GM21390 (cell line): ENCODE data around the gene OTULINL.
"Not testable (repeated sequence)": the region's sequence is repeated elsewhere in the genome, so short reads cannot be mapped to it uniquely, and the experiment has no call there.

Experiments
- ATAC-seq: cut with Tn5 transposase; IDR thresholded peaks from one replicate; pipeline ENCODE4 v1.9.1; 2021; ENCODE audit not compliant: unreplicated experiment

Gene OTULINL

DNA sequence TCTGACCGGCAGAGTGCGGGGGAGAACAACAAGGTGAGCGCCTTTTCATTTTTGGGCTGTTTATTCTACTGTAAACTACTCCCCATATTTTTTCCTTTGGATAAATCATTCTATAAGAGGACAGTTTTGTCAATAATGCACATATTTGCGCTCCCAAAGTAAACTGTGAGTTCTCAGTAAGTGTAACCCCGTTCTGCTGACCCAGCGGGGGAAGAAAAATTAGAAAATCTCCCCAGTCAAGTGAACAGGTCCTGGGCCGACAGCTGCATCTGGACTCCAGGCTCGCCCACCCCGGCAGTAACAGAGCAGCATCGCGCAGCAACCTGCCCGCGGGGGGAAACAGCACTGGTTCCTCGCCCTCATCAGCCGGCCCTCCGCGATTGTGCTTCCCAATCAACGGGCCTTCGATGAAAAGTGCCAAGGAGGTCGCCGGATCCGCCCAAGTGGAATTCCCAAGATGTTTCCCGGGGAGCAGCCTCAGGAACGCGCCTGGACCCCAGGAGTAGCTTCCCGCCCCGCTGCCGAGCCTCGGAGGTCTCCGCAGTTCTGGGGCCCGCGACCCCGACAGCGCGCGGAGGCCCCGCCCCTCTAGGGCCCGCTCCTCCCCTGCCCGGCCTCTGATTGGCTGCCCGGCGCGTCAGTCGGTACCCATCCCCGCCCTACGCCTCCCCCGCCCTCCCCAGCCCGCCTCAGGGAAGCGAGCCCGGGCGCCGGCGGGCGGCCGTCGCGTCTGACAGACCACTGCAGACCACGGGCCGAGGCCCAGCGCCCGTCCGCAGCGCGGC lies at the start of gene OTULINL:
Gene OTULINL, plus strand, starts transcription at position 687 of the 785 bp plus-strand sequence. CDS start 103 bp downstream, outside the sequence.
- peak; percentile 97 for ATAC-seq

DNA sequence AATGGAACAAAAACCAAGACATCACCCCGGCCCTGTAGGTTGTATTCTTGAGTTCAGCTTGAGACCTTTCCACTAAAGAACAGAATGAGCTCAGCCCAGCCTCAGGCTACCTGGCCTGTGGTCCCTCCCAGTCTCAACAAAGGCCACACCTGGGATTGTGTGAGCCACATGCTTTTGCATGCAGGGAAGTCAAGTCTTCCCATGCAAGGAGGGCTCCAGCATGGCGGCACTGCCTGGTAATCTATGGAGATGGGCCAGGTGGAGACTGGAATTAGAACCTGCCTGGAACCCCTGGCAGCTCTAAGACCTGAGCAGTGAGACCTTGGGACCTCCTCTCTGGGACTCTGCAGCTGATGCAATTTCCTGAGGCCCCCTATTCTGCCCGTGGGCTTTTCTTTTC lies 49.4 kb upstream of the OTULINL start:
- ATAC-seq = no peak

GRCh38 chr5:14534773-14535172 lies 46.8 kb upstream of the OTULINL start:
- no peak for ATAC-seq

- no peak for ATAC-seq
Measured at GRCh38 chr5:14545308-14545707, 36.3 kb upstream of the OTULINL start.

- no peak for ATAC-seq
Measured at GRCh38 chr5:14545862-14546261, 35.7 kb upstream of the OTULINL start.

GRCh38 chr5:14547666-14548065 lies 33.9 kb upstream of the OTULINL start:
- ATAC-seq = no peak

GRCh38 chr5:14551211-14551610 lies 30.4 kb upstream of the OTULINL start:
- ATAC-seq = no peak

- ATAC-seq = no peak
Measured at GRCh38 chr5:14552017-14552416, 29.6 kb upstream of the OTULINL start.

DNA sequence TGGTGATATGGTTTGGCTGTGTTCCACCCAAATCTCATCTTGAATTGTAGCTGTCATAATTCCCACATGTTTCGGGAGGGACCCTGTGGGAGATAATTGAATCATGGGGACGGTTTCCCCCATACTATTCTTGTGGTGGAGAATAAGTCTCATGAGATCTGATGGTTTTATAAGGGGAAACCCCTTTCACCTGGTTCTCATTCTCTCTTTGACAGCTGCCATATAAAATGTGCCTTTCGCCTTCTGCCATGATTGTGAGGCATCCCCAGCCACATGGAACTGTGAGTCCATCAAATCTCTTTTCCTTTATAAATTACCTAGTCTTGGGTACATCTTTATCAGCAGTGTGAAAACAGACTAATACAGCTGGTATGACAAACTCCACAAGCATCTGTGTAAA lies 27.3 kb upstream of the OTULINL start:
- not testable (repeated sequence) for ATAC-seq

GRCh38 chr5:14556015-14556414 lies 25.6 kb upstream of the OTULINL start:
- no peak for ATAC-seq

DNA sequence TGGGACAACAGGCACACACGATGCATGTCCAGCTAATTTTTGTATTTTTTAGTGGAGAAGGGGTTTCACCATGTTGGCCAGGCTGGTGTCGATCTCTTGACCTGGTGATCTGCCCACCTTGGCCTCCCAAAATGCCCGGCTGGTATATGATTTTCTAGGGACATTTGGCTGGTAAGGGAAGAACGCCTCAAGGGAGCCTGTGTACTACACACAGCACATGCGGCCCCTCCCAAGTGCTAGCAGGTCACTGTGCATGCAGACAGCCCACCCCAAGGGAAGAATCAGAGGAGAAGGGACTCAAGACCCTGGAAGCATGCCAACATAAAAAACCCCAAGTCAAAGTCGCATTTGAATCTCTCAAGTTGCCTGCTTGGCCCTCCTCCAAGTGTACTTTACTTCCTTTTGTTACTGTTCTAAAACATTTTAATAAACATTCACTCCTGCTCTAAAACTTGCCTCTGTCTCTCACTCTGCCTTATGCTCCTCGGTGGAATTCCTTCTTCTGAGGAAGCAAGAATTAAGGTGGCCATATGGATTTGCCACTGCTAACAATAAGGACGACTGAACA lies 24.3 kb upstream of the OTULINL start:
- ATAC-seq = no peak

DNA sequence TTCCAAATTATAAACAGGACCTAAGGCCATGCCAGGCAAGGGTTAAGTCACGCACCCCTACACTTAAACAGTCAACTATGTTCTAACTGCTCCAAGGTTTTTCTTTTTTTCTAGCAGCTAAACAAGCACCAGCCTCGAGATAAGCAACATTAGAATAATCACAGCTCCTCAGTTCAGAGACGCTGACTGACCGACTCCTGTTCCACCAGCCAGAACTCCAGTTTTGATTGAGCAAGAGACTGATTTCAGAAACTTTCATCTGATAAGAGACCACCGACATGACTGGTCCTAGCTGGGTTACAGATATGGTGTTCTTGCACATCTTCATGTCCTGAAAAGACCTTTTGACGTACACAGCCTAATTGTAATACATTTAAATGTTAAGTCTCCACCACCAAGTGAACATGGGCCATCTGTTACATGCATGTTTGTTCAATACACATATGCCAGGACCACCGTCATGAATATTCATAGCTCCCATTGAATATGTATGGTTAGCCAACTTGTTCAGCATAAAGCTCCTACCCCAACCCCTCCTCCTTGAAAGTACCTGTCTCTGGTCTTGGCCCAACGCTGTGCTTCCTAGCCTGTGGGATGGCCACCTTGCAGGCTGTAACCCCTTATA lies 23.7 kb upstream of the OTULINL start:
- ATAC-seq = no peak

- no peak for ATAC-seq
Measured at GRCh38 chr5:14560091-14560595, 21.4 kb upstream of the OTULINL start.

GRCh38 chr5:14561741-14562140 lies 19.9 kb upstream of the OTULINL start:
- ATAC-seq = no peak

- ATAC-seq = no peak
Measured at GRCh38 chr5:14568333-14568732, 13.3 kb upstream of the OTULINL start.

GRCh38 chr5:14569948-14570691 lies 11.5 kb upstream of the OTULINL start:
- ATAC-seq = no peak

- ATAC-seq = no peak
Measured at GRCh38 chr5:14571901-14572300, 9.7 kb upstream of the OTULINL start.

DNA sequence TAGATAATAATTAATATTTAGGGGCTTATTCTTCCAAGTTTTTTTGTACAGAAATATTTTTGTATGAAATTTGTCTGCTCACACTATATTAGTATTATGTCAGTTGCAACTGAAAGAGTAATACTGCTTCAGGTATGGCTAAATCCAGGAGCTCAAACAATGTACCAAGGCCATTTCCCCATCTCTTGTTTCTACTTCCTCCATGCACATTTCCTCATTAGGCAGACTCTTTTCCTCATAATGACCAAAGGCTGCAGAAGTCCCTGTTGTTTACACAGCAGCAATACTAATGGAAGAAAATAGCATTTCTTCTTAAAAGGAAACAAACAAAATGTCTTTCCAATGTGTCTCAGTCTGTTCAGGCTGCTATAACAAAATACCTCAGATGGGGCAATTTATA lies 9.2 kb upstream of the OTULINL start:
- ATAC-seq = no peak

- ATAC-seq = no peak
Measured at GRCh38 chr5:14572836-14573235, 8.8 kb upstream of the OTULINL start.

DNA sequence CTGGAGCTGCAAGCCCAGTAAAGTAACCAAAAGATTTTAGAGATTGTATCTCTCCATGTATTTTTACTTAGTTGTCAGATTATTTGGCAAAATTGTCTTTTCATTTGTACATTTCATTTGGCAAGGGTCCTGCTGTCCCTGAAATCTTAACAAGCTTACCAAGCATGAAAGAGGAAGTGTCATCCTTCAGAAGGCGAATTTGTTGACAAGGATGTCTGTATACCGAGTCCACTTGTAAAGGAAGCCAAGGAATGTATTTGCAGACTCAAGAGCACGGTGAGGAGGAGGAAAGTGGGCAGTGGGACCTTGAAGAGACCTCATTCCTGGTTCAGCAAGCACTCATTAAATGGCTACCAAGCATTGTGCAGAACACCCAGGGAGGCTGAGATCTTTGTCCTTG lies 7.5 kb upstream of the OTULINL start:
- no peak for ATAC-seq

DNA sequence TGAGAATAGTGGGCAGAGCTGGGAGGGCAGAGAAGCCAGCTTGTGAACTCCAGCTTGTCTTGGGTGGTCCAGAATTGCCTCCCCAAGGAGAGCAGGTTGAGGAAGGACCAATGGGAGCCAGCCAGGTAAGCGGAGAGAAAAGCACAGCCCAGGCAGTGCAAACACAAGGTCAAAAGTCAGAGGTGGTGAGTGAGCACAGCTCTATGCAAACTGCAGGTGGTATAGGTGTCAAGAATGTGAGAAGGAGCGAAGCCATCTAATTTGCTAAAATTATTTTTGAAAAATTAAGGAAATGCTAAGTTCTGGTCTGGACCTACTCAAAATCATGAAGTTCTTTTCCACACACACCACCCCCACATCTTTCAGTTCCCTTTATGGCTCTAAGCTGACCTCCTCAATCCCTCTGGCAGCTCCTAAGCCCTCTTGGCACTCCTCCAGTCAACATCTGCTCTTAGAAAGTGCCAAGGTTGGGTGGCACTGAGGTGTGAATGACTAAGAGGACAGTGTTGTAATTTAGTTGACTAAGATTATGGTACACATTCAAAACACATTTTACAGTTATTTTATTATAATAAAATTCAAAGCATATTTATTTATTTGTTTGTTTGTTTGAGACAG lies 6.6 kb upstream of the OTULINL start:
- ATAC-seq = no peak
